Activated T-cell treated with anti-CD3 and anti-CD28 coated beads for 4 hours (primary cell): ENCODE data around the gene PCDHA5.
"Not testable (repeated sequence)": the region's sequence is repeated elsewhere in the genome, so short reads cannot be mapped to it uniquely, and the experiment has no call there.

Source experiments
- DNase-seq: peaks from one replicate; pipeline ENCODE4 v3.0.0-alpha.2; 2020

PCDHA5 gene

GRCh38 chr5:140821375-140822280 lies at the start of gene PCDHA5:
Gene PCDHA5, plus strand, starts transcription at chr5:140821613.
- no peak for DNase-seq

GRCh38 chr5:140780512-140780911 lies 40.9 kb upstream of the PCDHA5 start:
- DNase-seq: no peak

GRCh38 chr5:140785905-140786686 lies 35.3 kb upstream of the PCDHA5 start, which contains the start of gene PCDHA1:
Gene PCDHA1, plus strand, starts transcription at chr5:140786140.
- DNase-seq: no peak

- not testable (repeated sequence) for DNase-seq
These were observed 34.0 kb upstream of the PCDHA5 start for GRCh38 chr5:140787422-140787821.

- not testable (repeated sequence) for DNase-seq
These were observed 33.4 kb upstream of the PCDHA5 start for GRCh38 chr5:140787849-140788504.

GRCh38 chr5:140791089-140791488 lies 30.3 kb upstream of the PCDHA5 start:
- DNase-seq: no peak

GRCh38 chr5:140794595-140795258 lies 26.7 kb upstream of the PCDHA5 start, which contains the start of gene PCDHA2:
Gene PCDHA2, plus strand, starts transcription at chr5:140794852.
- DNase-seq: no peak

GRCh38 chr5:140795259-140795641 lies 26.2 kb upstream of the PCDHA5 start:
- DNase-seq: no peak

GRCh38 chr5:140796072-140796717 lies 25.2 kb upstream of the PCDHA5 start:
- DNase-seq: not testable (repeated sequence)

- DNase-seq: no peak
These were observed 24.7 kb upstream of the PCDHA5 start for GRCh38 chr5:140796718-140797095.

GRCh38 chr5:140800816-140801493 lies 20.5 kb upstream of the PCDHA5 start, which contains the start of gene PCDHA3:
Gene PCDHA3, plus strand, starts transcription at chr5:140801057.
- no peak for DNase-seq

GRCh38 chr5:140801494-140801841 lies 19.9 kb upstream of the PCDHA5 start:
- DNase-seq: no peak

GRCh38 chr5:140802381-140802780 lies 19.0 kb upstream of the PCDHA5 start:
- not testable (repeated sequence) for DNase-seq

- no peak for DNase-seq
These were observed 18.6 kb upstream of the PCDHA5 start for GRCh38 chr5:140802781-140803271.

- DNase-seq: no peak
These were observed 14.3 kb upstream of the PCDHA5 start, which contains the start of gene PCDHA4 for GRCh38 chr5:140806834-140807775. Gene PCDHA4, plus strand, starts transcription at chr5:140807068.

- DNase-seq: not testable (repeated sequence)
These were observed 13.0 kb upstream of the PCDHA5 start for GRCh38 chr5:140808241-140808888.

- DNase-seq: no peak
These were observed 12.5 kb upstream of the PCDHA5 start for GRCh38 chr5:140808889-140809291.

- DNase-seq: no peak
These were observed 842 bp downstream of the PCDHA5 start for GRCh38 chr5:140822281-140822629.

GRCh38 chr5:140822969-140823368 lies 1.6 kb downstream of the PCDHA5 start:
- not testable (repeated sequence) for DNase-seq

GRCh38 chr5:140823475-140823874 lies 2.1 kb downstream of the PCDHA5 start:
- no peak for DNase-seq
